ENCODE measurements around the gene RFX8.
"Not testable (repeated sequence)": the region's sequence is repeated elsewhere in the genome, so short reads cannot be mapped to it uniquely, and the experiment has no call there.

RFX8 gene

DNA sequence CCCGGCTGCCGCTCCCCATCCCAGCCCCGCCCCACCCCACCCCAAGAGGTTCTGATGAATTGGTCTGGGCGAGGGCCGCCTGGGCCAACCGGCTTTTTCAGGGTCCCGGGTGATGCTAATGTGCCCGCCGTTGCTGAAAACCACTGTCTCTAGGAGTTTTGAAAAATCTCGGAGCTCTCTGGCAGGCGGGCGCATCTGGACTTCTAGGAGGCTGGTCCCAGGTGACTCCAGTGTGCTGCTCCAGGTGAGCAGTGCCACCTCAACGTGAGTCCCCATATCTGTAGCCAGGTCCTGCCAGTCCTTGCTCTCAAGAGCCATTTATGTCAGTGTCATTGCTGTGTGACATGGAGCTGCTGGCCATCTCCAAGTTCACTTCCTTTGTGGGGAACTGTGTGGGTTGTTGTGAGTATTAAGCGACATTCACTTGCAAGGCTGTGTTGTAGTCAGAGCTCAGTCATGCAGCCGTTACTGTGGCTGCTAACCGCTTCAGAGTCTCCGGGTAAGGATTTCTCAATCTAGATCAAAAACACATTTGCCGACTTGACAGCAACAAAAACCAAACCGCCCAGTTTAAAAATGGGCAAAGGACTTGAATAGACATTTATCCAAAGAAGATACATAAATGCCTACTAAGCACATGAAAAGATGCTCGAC is at the start of gene RFX8:
Gene RFX8 (minus strand): TSS at position 382 of the 654 bp plus-strand sequence. CDS start 8,264 bp downstream, outside the sequence.
- DNase-seq: no peak

DNA sequence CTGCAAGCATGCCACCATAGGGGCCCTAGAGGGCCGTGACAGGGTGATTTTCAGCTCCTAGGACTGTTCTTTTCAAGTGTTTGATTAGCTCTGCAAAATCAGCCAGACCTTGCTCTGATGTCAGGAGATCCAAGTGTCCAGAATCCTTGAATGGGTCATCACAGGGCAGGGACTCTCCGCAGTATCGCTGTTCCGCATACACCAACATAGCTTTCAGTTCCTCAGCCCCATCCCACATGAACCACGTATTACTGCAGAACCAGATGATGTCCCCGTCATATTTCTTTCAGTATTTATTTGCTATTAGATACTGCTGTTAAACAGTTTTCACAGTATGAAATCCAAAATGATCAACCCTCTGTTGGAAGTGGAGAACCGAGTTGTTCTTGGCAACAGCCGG is 46.6 kb upstream of the RFX8 start:
- DNase-seq: no peak

DNA sequence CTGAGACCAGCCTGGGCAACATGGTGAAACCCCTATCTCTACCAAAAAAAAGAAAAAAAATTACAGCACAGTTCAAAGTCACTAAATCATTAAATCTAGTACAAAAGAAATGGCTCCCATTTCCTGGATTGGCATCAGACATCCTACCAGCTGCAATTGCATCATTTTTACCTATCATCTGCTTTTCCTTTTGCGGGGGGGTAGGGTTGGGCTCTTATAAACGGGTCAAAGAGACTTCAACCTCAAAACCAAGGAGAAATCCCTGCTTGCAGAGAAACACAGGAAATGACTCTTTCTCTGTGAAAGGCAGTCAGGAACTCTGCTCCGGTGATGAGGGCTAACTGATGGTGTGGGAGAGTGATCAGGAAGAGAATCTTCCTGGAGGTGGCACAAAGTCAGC is 45.3 kb upstream of the RFX8 start:
- no peak for DNase-seq

DNA sequence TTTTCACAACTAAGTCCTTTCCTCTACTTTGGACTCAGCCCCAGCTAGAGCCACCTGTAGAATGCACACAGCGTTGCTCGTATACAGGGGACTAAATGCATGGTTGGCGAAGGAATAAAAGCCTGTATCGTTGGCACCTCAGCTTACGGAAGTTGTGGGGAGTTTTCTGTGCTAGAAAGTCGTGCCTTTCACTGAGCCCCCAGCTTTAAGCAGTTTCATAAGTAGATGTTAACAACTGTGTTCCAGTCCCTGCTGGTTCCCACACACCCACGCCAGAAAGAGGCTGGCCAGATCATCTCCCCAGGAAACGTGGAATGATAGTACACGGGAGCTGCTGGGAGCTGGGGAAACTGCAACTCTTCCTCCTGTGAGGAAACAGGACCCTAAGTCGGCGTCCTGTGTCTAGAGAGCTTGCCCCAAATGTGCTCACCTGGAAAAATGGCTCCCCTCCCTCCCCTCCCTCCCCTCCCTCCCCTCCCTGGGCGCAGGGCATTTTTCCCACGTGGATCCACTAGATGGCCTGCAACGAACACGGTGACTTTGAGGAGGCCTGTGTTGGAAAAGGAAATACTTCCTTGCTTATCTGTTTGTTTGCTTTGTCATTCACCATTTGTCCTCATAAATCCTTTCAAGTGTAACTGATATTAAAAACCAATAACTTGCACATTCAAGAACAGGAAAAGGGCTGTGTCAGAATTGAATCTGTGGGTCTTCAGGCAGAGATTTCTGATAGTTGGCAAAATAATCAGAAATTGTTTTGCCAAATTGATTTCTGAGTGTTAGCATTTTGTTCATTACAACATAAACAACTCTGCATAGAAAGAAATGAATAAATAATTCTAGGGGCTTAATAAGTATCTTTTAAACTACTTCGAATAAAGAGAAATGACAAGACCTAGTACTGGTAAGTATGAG is 43.9 kb upstream of the RFX8 start:
- peak; percentile 70 for DNase-seq

DNA sequence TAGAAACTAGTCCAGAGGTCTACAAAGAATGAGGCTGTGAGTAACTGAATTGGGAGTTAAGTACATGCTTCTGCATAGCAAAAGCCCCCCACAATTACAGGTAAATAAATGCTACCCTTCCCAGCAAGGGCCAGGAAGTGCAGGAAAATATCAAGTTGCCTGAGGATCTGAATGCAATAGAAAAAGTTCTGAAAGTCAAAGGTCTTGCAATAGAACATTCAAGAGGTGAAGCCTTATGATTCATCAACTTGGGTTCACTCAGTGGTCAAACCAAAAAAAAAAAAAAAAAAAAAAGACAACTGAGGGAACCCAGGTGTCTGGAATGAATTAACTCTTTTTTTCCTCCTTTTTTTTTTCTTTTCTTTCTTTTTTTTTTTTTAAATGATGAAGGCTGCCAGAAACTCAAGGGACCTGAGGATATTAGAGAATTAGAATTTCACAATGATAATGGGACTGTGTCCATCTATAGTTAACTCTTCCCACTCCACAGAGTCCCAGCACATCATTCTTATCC is 42.9 kb upstream of the RFX8 start:
- DNase-seq: no peak

DNA sequence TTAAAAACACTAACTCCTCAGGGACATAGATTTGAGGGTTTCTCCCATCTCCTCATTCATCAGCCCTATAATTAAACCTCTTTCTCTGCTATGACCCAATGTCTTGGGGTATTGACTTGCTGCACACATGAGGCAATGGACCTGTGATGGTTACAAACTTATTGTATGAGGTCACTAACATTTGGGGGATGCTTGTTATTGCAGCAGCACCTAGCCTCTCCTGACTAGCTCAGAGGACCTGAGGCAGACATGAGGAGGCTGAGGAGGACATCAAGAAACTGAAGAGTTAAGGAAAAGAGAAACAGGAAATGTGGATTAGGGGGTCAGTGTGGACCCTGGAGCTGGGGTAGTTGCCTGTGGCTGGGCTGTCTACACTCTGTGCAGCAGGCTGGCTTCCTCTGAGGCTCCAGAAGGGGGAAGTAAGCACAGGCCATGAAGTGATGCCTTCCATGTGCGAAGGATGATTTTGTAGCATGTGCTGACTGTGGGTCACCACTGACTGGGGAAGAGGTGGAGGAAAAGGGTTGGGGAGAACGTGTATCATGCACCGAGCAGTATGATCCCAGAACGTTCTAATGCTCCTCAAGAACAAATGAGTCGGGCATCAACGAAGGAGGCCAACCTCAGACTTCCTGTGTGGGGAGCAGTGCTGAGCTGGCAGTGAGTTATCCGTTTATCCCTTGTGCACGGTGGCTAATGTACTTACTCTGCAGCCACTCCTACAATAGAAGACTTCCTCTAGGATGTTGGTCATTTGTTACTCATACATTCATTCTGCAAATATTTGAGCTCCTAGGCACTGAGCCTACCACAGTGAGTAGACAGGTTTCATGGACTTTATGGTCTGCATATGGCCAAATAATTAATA is 42.1 kb upstream of the RFX8 start:
- DNase-seq: peak; percentile 13

DNA sequence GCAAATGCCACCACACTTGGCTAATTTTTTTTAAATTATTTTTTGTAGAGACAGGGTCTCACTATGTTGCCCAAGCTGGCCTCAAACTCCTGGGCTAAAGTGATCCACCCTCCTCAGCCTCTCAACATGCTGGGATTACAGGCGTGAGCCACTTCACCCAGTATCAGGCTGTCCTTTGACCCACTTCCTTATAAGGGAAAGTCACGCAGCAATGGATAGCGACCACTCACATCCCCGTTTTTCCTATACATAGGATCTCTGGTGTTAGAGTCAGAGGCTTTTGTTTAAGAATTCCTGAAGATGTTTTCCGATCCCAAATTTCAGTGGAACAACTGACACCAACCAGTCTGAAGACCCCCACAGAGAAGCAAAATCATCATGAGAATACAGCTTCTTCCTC is 41.4 kb upstream of the RFX8 start:
- DNase-seq: no peak

DNA sequence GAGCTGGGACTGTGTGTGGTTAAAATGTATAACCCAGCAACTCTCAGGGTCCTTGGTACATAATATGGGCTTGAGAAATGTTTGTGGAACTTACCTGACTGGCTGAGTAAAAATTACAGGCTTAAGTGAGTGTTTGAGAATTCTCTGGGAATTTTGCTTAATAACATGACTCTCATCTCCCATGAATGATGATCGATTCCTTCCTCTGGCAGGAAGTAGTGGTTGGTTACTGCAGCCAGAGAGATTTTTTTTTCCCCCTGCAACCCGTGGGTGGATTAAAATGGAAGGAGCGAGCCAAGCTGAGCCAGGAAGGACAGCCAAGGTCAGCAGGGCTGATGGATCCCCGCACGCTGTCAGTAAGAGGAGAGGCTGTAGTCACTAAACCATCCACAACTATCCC is 40.6 kb upstream of the RFX8 start:
- DNase-seq: no peak

DNA sequence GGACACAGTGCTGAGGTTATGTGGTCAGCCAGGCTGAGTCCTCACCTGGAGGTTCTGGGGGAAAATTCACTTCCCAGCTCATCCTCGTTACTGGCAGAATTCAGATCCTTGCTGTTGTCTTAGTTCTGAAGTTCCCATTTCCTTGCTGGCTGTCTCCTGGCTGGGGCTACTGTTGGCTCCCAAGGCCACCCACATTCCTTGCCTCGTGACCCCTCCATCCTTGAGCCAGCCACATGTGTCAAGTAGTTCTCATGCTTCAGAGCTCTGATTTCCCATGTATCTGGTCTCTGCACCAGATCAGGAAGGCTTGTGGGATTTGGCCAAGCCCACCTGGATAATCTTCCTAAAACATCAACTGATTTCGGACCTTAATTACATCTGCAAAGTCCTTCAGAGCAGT is 38.1 kb upstream of the RFX8 start:
- DNase-seq: no peak

DNA sequence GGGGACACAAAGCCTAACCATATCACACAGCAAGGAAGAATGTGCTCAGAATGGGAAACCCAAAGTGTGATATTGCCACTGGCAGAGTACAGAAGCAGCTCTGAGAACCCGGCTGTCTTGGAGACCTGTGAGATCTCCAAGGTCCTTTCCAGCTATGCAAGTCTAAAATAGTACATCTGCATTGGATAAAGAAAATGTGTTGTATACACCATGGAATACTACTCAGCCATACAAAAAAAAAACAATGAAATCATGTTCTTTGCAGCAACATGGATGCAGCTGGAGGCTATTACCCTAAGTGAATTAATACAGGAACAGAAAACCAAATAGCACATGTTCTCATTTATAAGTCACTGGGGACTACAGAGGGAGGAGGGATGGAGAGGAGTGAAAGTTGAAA is 36.5 kb upstream of the RFX8 start:
- no peak for DNase-seq

DNA sequence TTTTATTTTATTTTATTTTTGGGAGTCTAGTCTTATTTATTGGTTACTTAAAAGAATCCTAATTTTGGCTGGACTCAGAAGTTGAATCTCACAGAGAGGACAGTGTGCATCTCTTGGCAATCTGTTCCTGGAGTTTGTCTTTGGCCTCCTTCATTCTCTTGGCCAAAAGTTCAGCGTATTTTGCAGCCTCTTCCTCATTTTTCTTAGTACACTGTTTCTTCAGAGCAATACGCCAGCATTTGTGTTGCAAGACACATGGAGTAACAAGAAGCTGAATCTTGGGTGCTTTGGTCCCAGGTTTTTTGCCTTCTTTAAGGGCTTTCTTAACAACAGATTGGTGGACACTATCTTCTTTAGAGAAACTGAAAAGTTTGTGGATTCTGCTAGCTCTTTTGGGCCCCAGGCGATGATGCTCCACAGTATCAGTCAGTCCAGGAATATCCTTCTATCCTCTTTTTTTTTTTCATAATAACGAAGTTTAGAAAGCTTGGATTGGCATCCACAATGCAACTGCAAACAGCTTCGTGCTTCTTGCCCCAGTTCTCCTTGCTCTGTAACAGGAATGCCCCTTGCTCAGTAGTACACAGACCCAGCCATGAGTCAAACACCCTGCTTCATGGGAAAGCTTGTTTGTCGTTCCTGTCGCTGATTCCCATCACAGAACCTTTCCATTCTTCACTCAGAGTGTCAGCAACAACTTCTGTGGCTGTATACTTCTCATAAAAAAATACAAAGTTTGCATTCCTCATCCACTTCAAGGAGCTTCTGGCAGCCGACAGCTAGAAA is 34.8 kb upstream of the RFX8 start:
- DNase-seq: no peak

DNA sequence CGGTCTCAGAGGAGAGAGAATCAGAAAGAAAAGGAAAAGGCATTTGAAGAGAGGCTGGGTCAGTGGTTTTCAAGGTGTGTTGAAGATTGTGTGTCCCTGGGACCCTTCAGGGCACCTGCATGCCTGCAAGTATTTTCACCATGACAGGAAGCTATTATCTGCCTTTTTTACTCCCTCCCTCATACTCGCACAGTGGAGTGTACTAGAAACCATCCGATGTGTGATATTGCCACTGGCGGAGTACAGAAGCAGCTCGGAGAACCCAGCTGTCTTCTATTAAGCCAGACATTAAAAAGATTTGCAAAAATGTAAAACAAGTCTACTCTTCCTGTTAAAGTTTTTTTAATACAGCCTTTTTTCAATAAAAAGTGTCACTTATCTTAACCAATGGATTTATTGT is 33.7 kb upstream of the RFX8 start:
- DNase-seq: no peak

DNA sequence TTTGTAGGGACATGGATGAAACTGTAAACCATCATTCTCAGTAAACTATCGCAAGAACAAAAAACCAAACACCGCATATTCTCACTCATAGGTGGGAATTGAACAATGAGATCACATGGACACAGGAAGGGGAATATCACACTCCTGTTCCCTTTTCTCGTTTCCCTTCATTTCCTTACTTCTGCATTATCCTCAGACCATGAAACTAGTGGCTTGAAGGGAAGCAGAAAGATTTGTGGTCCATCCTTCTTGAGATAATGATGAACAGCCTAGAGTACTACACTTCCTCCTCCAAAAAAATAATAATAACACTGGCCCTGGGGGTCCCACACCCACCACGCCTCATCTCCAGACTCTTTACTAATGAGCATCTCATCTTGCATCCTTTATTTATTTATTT is 30.4 kb upstream of the RFX8 start:
- not testable (repeated sequence) for DNase-seq

DNA sequence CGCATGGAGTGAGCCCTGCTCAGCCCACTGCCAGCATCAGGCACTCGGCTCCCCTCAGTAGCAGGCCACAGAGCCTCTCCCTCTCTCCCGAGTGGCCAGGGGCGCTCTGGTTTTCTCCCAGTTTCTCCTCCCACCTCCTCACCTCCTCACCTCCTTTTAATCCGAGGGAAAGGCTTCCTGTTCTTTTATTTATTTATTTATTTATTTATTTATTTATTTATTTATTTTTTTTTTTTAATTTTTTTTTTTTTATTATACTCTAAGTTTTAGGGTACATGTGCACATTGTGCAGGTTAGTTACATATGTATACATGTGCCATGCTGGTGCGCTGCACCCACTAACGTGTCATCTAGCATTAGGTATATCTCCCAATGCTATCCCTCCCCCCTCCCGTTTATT is 29.8 kb upstream of the RFX8 start:
- not testable (repeated sequence) for DNase-seq

DNA sequence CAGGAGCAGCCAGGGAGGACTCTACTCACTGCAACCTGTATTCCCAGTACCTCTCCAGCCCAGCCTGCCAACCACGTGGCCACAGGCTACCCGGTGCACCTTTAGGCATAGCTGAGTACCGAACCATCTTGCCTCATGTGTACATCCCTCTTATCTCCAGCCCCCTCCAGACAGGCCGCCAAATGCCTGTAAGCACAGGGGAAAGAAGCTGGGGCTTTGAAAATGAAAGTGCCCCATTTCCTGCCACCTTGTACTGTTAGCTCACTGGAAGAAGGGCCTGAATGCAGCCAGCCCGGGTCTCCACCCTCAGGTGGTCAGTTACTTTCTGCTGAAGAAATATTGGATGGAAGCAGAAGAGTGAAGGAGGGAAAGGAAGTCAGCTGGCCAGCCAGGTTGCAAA is 27.2 kb upstream of the RFX8 start:
- DNase-seq: no peak

DNA sequence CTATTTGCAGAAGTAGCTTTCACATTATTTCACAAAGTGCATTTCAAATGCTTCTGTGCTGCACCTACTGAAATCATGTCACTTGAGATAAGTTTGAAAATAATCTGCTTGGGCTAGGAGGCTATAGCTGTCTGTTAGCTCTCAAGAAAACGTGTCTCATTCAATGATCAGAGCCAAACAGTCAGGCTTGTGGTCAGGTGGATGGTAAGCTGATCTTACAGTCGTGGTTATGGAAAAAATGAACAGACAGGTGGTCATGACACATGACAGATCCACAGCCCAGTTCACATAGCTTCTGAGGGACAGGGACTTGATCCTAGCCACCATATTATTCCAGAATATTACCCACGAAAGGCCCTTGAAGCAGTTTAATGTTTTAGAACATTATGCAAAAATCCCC is 26.5 kb upstream of the RFX8 start:
- DNase-seq: peak; percentile 8

DNA sequence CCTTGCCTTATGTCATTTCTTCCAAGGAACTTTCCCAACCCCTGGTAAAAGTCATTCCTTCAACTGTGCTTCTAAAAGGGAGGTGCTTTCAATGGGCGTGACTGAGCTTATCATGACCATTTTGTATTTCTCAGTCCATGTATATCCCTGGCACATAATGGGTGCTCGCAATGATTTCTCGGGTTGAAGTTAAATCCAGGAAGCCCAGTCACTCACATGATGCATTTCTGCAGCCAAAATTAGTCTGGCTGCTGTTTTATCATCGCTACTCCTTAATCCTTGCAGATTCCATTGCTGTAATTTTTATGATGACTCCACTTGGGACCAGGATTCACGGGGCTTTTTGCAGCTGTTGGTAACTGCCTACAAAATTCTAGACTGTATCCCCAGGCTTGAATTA is 25.9 kb upstream of the RFX8 start:
- DNase-seq: no peak

DNA sequence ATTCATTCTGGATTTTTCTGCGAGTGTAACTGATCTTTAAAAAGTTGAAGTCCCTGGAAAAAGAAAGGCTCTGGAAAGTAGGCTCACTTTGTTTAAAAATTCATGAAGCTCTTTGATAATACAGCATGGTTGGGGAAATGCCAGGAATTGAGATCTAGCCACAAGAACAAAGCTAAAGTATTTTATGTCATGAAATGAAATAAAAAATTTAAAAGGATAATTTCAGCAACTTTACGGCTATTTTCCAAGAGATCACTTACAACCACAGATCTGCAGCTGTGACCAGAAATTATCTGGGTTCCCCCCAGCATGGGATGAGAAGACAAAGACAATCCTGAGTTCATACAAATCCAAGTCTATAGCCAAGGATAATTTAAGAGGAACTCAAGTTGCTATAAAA is 25.3 kb upstream of the RFX8 start:
- no peak for DNase-seq

DNA sequence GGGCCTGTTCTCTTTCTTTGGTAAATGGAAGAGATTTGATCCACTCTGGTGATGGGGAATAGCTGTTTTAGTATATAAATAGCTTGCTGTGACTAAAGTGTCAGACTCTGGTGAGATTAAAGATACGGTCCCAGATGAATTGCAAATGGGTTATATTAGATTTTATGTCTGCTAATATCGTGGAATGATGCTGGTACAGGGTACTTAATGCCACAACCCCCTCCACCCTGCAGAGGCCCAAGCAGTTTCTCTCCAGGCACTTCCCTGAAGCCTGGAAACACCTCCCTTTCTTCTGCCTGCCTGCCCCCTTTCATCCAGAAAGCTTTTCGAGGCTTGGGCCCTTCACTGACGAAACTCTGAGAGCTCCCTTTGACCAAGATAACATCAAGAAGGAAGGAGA is 21.4 kb upstream of the RFX8 start:
- no peak for DNase-seq

DNA sequence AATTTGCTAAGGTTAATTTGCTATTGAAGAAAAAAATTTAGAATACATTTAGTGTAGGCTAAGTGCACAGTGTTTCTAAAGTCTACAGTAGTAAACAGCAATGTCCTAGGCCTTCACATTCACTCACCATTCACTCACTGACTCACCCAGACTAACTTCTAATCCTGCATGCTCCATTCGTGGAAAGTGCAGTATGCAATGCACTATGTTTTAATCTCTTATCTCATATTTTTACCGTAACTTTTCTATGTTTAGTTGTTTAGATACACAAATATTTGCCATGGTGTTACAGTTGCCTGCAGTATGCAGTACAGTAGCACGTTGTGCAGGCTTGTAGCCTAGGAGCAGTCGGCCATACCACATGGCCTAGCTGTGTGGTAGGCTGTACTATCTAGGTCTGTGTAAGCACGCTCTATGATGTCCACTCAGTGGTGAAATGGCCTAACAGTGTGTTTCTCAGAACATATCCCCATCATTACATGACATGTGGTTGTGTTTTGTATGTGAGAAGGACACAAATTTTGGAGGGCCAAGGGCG is 18.1 kb upstream of the RFX8 start:
- no peak for DNase-seq

DNA sequence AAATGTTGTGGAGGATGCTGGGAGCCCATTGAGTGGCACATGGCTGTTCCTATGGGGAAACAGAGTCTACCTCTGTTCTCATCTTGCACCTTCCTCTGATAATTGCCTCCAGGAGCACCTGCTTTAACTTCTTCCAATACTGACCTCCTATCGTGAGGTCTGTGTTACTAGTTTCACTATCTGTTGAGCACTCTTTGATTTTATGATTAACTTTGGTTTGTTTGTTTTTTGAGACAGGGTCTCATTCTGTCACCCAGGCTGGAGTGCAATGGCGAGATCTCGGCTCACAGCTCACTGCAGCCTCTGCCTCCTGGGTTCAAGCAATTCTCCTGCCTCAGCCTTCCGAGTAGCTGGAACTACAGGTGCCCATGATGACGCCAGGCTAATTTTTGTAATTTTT is 12.1 kb upstream of the RFX8 start:
- DNase-seq: no peak

DNA sequence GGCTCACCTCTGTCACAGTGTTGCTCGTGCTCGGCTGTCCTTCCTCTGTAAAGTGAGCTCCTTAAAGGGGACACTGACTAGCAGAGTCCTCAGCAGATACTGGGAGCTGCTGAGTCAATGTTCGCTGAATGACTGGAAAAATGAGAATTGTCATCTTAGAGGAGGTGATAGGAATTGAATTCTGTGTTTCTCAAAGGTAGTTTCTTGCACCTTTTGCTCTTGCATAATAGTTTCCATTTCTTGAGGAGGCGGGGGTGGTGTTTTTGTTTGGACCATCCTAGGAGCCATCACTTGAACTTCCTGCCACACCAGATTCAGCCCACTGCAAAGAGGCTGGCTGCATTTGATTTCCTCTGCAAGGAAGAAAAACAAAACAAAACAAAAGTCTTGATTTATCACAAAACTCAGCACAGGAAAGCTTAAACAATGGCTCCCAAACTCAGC is 11.4 kb upstream of the RFX8 start:
- no peak for DNase-seq

Data from NCI-H82 (cell line).